HG02678 (cell line): Measurements from ENCODE around the gene PGBD5.

Source experiments
- ATAC-seq: cut with Tn5 transposase; IDR thresholded peaks from one replicate; pipeline ENCODE4 v1.9.1; 2021; ENCODE audit warnings: mild to moderate bottlenecking, moderate library complexity; ENCODE audit not compliant: unreplicated experiment

The PGBD5 gene

DNA sequence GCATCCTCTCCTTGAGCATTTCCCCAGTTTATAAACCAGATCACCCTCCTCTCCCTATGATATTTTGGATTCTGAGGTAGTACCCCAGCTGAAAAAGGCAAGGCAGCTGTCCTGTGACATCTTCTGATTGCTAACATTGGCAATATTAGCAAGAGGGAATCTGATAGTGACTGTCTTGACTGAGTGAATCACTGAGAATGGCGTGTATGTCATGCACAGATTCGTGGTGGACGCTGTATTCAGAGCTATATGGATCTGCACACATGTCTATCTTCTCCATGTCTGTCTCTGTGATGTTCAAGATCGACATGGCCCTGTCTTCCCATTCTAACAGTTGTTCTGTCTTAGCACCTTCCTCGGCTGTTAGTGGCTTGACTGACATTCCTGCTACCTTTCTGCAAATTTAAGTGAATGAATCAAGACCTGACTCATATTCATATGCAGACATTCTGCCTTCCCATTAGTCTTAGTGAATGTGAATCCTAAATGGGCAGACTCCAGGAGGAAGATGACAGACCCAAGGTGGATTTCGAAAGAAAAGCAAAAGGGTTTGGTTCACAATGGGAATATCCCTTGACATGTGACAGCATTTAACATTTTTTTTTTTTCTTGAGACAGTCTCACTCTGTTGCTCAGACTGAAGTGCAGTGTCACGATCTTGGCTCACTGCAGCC, 97.7 kb downstream of the PGBD5 start:
- ATAC-seq = no peak

DNA sequence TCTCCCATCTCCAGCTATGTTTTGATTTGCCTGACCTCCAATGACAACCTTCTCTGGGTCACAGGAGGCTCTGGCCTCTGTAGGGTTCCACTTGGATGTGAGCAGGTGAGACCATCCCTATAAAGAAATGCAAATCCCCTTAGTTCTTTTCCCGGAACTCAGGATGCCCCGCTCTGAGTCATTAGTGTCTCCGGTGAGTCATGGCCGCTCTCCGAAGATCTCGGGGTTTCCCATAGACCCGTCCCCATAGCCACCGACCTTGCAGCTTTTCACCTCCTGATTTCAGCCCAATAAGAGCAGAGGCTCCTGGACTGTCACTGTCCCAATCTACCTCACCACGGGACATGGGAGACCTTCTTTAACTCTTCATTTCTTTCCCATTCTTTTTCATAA, 98.2 kb downstream of the PGBD5 start:
- ATAC-seq = no peak

DNA sequence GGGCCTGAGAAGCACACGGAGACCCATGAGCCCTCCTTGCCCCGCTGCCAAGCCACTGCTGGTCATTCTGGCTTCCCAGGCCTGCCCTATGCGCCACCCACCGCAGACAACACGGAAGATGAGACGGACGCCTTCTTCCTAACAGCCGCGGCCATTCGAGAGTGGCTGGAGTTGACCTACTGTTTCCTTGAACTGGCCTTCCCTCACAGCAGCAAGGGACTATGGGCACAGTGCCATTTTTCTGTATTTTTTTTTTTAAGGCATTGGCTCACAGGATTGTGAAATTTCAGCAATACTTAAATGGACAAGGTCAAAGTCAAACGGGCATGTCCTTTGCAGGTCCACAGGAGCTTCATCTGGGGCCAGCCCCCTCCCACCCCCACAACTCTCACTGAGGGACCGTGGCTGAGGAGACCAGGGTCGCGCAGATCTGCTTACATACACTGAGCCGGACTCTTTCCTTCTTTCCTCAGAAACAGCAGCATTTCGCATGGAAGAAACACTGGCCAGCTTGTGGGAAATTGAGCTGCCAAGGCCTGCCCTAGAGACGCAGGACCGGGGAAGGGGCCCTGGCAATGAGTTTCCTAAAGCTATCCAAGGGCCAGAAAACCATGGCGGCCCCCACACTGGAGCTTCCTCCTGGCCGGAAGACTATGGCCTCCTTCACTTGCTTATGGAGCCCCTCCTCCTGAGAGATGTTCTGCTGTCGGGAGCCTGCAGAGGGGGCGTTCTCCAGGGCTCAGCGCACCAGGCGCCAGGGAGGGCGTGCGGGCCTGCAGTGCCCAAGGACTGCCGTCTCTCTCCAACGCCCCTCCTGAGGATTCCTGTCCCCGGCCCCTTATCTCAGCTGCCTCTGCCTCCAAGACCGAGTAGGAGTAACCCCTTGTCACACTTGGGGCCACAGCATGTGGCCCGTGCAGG, 98.9 kb downstream of the PGBD5 start:
- no peak for ATAC-seq

DNA sequence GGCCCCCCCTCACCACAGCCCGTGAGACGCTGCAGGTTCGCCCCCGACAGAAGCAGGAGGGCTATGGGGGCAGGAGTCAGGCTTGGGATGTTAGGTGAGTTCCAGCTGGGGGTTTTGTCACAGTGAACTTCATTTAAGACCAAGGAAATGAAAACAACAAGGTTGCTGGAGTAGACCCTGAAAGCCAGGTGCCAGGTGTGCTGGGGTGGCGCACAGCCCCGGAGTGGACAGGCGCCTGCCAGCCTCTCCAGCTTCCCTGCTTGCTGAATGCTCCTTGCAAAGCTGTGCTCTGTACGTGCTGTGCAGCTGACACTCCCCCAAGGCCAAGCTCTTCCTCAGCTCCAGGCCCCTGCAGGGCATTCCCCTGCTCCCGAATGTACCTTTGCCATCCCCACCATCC, 102.4 kb downstream of the PGBD5 start:
- no peak for ATAC-seq

DNA sequence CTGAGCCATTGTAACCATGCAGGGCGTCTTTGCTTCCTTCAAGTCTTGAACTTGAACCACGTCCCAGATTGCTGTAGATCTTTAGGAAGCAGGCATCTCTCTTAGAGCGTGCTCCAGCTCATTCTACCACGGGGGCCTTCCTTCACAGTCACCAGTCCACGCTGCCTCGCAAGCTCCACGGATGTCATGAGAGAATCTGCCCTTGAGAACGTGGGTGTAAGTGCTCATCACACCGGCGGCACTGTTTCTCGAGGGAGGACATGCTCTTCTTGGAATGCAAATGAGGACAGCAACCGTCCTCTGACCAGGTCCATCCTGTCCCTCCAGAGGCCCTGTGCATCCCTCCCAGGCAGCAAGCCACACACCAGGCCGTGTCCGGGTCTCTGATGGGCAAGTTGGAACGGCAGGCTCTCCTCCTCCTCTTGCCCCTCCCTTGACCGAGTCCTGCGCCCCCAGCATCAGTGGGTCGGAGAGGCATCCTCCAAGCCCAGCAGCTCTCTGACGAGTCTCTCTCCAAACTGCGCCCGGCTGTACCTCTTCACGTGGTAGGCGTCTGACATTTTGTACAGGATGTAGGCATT, 103.1 kb downstream of the PGBD5 start:
- ATAC-seq = no peak

DNA sequence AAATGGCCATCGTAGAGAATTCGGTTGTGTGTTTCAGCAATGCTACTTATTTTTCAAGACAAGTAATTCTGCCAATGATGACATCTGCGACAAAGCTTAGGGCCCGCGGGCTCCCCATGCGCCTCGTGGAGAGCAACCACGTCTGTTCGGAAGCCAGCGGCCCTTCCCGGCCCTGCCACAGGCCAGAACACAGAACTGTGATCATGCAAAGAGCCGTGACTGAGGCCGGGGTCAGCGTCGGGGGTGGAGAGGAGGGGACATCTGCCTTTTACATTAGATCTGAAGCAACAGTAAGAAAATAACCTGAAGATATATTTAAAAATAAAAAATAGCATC, 103.7 kb downstream of the PGBD5 start:
- no peak for ATAC-seq

DNA sequence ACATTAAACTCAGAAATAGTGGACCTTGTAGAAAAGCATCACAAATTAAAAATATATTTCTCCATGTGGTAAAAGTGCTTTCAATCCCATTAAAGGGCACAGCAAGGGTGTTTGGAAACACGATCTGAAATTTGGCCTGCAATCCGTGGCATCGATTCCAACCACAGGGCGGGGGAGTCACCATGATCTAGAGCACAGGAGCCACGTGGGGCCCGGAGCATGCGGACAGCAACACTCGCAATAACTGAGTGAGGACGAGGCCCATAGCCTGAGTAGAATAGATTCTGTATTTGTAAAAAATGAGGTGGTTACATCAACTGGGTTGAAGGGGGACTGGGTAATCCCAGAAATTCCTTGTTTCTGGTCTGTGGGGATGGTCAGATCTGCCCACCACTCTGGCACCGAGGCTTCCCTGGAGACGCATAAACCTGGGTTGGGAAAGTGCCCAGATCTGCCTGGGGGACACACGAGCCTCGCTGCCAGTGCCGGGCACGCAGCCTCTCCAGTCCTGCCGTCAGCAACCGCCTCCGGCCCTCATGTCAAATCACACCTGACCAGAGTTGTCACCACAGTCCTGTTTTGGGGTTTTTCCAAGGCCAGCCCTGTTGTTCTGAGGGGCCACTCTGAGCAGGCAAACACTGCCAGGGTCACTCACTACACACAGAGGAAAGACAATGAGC, 104.3 kb downstream of the PGBD5 start:
- no peak for ATAC-seq

DNA sequence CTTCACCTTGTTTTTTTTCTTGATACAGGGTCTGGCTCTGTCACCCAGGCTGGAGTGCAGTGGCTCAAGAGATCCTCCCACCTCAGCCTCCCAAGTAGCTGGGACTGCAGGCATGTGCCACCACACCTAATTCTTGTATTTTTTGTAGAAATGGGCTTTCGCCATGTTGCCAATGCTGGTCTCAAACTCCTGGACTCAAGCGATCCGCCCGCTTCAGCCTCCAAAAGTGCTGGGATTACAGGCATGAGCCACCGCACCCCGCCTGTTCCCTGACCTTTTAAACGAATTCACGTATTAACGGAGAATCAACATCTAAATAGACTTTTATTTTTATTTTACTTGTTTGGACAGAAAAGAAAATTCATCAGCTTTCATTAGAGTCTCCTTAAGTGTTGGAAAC, 104.8 kb downstream of the PGBD5 start:
- ATAC-seq = no peak

DNA sequence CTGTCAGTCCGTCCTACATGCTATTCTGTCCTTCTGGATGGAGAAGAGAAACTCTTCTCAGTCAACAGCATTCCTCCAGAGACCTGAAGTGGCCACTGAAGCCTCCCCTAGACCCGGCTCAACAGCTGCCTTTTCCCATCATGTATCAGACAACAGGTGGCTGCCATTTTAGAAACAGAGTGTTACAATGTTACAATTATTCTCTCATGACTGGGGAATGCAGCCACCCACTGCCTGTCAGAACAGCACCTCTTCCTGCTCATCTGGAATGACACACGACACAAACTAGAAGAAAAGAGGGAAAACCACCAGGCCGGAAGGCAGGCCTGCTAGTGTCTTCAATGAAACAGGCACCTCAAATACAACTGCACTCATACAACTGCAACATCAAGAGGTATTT, 105.3 kb downstream of the PGBD5 start:
- ATAC-seq = no peak

DNA sequence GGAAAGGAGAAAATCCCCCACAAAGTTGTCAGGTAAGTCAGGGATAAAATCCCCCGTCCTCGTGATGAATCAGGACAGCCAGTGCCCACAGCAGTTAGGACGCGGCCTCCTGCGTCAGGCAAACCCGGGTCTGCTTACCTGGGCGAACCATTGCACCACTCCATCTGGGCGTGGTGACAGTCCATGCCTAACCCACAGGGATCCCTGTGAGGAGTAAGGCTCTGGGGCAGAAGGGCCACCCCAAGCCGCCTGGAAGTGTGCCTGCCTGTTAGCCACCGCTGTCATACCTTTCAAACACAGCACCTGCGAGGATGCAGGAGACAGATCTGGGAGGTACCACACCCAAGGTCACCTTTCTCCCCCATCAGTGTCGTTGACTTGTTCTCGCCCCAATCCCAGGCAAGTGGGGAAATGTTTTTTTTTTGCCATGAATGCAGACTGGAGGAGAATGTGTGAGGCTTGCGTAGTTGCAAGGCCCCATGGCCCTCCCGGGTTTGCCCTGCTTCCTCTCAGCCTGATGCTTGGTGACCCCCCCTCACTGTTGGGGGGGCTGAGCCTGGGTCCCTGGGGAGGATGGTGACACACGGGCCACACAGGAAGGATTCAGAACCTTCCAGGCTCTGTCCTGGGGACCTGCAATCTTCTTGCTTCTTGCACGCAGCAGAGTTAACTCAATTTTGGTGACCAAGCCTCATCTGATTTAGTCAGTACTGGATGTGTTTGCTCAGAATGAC, 107.0 kb downstream of the PGBD5 start:
- no peak for ATAC-seq

DNA sequence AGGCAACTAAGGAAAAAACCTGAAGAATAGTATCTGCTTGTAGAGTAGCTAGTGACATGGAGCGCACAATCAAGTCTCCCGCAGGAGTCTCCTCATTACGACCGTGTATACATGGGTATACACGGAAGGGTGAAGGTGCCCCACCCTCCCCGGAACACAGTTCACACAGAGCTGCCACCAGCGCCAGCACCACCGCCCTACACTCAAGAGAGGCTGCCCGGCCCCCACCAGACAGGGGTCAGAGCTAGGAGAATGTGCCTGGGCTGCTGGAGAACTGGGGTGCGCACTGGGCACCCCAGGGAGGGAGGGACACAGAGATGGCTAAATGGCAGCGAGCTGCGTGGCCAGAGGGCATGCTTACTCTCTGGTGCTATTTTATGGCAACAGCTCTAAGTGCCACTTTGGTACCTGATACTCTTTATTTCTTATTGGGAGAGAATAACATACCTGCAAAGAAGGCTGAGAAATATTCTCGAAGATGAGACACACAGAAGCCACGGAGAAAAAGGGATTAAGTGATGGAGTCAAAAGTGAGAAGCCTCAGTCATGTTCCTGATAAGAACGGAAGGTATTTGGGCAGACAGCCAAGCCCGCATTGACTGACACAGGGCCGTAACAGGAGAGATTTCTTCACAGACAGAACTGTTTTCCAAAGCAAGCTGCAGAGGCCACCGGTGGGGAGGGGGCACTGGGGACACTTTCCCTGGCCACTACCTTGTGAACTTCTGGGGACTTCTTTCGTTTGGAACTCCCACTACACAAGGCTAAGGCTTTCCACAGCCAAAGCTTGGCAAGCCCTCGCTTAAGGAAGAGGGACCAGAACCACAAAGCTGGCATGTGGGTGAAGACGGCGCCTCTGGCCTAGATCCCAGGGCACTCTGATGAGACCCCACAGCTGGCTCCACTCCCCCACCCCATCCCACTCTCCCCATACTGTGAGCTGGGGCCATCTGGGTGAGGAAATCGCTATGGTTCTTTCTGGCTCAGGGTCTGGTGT, 108.0 kb downstream of the PGBD5 start:
- no peak for ATAC-seq

DNA sequence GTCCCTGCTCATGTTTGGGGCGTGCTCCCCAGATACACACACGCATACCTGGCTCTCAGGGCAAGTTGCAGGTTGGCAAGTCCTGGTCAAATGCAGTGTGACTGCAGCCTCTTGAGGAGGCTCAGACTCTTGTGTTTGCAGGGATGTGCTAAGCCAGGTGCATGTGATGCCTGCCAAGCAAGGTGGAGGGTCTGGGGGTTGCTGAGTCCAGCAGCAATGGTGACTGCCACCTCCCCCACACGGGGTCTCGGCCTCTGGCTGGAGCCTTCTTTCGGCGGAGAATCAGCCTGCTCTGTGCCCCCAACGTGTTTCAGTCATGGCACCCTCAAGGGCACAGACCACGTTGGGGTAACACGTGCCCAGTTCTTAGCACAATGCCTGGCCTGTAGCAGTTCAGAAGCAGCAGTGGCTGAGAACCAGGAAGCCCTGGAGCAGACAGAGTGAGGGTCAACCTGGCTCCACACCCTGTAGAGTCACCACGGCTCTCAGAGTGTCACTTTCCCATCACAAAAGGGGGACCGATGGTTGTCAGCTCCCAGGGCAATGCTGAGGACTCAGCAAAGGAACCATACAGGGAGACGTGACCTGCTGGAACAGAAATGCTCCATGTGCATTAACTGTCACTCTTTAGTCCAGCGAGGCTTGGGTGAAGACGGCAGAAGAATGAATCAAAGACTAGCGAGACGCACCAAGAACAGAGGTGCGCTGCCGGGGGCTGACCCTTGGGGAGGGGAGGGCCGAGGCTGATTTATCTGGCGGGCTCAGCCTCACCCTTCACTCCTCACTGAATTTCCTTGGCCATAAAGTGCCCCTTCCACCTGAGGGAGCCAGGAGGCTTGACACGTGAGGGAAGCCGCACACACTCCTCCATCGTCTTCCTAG, 109.0 kb downstream of the PGBD5 start:
- no peak for ATAC-seq

DNA sequence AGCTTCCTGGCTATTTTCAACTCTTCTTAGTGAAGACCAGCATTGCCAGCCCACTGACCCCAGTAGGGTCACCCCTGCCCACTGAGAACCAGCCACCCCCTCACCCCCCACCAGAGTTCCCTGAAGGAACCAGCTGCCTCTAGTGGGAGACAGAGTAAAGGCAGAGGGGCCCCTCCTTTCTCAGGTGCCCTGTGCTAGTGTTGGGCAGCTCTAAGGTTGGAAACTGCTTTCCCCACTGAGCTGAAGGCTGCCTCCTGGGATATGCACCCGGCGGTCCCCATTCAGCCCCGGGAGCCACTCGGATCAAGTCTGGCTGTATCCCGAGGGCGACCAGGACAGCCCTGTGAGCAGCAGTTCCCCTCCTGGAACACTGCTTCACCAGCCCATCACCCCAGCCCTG, 111.0 kb downstream of the PGBD5 start:
- ATAC-seq = no peak

DNA sequence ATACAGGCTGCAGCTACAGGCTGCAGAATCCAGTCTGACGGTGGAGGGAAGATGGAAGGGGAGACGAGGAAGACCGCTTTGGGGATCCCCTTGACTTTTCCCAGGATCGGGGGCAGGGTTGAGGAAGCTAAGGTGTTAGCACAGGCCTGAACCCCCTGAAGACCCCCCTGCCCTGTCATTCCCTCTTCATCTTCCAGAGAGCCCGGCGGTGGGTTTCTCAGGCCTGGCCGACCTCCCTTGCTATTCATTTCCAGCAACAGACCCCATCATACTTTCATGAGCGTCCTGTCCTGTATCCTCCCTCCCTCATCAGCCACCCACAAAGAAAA, 112.0 kb downstream of the PGBD5 start:
- no peak for ATAC-seq

DNA sequence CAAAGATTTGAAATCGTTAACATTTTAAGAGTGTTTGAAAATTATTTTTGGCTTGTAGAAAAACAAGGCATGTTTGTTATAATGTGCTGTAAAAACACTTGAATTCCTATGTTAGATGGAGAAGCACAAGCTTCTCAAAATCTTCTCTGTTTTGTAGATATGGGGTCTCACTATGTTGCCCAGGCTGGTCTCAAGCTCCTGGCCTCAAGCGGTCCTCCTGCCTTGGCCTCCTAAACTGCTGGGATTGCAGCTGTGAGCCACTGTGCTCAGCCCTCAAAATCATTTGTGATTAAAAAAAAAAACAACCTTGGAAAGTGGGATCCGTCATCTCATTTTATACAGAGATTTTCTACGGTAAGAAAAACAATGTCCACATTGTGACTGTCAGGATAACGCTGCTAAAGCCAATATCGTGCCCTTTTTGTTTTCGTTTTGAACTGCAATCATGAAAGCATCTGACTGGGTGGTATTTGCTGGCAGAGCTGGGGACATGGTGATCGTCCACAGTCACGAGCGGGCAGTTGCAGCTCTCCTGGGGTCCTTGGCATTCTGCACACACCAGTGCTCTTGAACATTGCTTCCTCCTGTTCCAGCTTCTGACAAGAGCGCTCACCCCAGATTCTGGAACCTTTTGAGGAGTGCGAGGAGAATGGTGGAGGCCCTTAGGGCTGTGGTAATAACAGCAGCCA, 112.5 kb downstream of the PGBD5 start:
- no peak for ATAC-seq

DNA sequence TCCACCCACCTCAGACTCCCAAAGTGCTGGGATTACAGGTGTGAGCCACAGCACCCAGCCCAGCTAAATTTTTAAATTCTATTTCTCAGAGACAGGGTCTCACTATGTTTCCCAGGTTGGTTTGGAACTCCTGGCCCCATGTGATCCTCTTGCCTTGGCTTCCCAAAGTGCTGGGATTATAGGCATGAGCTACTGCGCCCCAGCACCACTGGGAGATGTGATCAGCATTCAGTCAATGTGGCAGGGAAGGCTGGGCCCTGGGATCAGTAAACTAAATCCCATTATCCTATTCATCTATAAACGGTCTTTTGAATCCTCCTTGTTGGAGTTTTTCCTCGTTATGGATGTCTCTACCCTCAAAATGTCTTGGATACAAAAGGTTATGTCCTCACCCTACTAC, 113.5 kb downstream of the PGBD5 start:
- ATAC-seq = no peak

DNA sequence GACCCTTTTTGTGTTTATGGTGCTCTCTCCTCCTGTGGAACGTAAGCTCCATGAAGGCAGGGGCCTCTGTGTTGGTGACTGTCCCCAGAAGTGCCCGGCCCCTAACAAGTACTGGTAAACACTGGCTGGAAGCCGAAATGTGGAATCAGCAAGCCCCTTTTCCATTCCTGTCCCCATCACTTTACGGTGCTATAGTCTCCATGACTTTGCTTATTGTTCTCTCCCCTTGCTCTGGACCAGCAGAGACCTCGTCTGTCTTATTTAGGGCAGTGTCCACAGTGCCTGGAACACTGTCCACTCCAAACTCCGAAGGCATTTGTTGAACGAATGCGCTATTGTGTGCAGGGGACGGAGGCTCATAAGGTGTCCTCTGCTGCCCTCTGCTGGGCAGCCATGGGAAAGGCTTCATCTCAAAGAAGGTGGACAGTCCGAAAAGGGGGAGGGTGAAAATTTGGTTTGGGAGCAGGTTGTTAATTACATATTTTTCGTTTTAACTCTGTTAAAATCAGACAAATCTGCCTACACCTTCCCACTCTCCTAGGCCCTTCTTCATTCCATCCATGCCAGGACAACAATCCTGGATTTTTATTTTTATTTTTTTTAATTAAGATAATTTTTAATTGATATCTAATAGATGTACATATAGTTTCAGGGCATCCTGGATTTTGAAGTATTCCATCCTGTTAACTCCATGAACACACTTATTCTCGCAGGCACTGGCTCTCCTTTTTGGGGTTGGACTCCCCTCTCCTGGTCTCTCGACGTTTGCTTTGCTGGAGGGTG, 115.6 kb downstream of the PGBD5 start:
- ATAC-seq = peak; percentile 63
